Smooth muscle cell (in vitro differentiated cells): Measurements from ENCODE around the gene CDK2. TPM values are rescaled to one million over a fixed set of nuclear protein-coding genes. Genes with fewer than 3 reads are reported as not detected.

ENCODE experiments used
- DNase-seq: peaks from one replicate; lab custom pipeline; 2025; ENCODE audit not compliant: unreplicated experiment; lab: John Stamatoyannopoulos, UW
- H2AFZ ChIP-seq: fragments of 200-600 bp; sonication (generic); 2 replicates; pipeline ENCODE4 v1.6.0; 2016; ENCODE audit warnings: antibody characterized with exemption, low read depth, mild to moderate bottlenecking
- H3F3A ChIP-seq: fragments of 200-600 bp; sonication (generic); 2 replicates; pipeline ENCODE4 v1.6.0; 2017; ENCODE audit warnings: antibody characterized with exemption, low read depth
- H3K27ac ChIP-seq: fragments of 200-600 bp; sonication (generic); 2 replicates; pipeline ENCODE4 v1.5.1; 2016; ENCODE audit warnings: low read depth, mild to moderate bottlenecking
- H3K27me3 ChIP-seq: fragments of 200-600 bp; sonication (generic); 2 replicates; pipeline ENCODE4 v1.6.1; 2016; ENCODE audit warnings: low read depth, mild to moderate bottlenecking
- H3K36me3 ChIP-seq: fragments of 200-600 bp; sonication (generic); 2 replicates; pipeline ENCODE4 v1.5.1; 2016; ENCODE audit warnings: low read depth
- H3K4me1 ChIP-seq: fragments of 200-600 bp; sonication (generic); 2 replicates; pipeline ENCODE4 v1.5.1; 2016; ENCODE audit warnings: low read depth
- H3K4me2 ChIP-seq: fragments of 200-600 bp; sonication (generic); 2 replicates; pipeline ENCODE4 v1.6.0; 2016; ENCODE audit warnings: mild to moderate bottlenecking
- H3K4me3 ChIP-seq: fragments of 200-600 bp; sonication (generic); 2 replicates; pipeline ENCODE4 v1.5.1; 2016; ENCODE audit warnings: mild to moderate bottlenecking
- H3K79me2 ChIP-seq: fragments of 200-600 bp; sonication (generic); 2 replicates; pipeline ENCODE4 v1.6.0; 2016; ENCODE audit warnings: low read depth, mild to moderate bottlenecking
- H3K9ac ChIP-seq: fragments of 200-600 bp; sonication (generic); 2 replicates; pipeline ENCODE4 v1.6.0; 2016; ENCODE audit warnings: low read depth
- H3K9me3 ChIP-seq: fragments of 200-600 bp; sonication (generic); replicated peaks from 2 replicates; pipeline ENCODE4 v1.5.1; 2016; ENCODE audit warnings: low read depth
- H4K20me1 ChIP-seq: fragments of 200-600 bp; sonication (generic); 2 replicates; pipeline ENCODE4 v1.6.0; 2016; ENCODE audit warnings: low read depth
- CTCF ChIP-seq: fragments of 200-600 bp; sonication (generic); IDR thresholded peaks from 2 replicates; pipeline ENCODE4 v1.5.1; 2017; ENCODE audit warnings: borderline replicate concordance, mild to moderate bottlenecking, antibody characterized with exemption; ENCODE audit not compliant: insufficient read depth, poor library complexity, severe bottlenecking
- WGBS: methylation state at CpG from one replicate; pipeline ENCODE4 v1.1.7; 2016; ENCODE audit warnings: low lambda C conversion rate; 5-methylcytosine and 5-hydroxymethylcytosine counted together
- polyA plus RNA-seq: library from polyadenylated mRNA; unstranded; fragments of >200 nt; fragmentation: Nextera tagmentation; extraction: Ambion mirVana; gene quantifications from 2 replicates; pipeline ENCODE4 v1.2.1, GENCODE V29; 2016
- total RNA-seq: library from RNA; depleted of rRNA; stranded (reverse); fragments of >200 nt; gene quantifications from 2 replicates; pipeline ENCODE4 v1.2.3, GENCODE V29; 2014

CDK2 gene
- total and polyA plus RNA-seq, 2 experiments from 2014 or later, result 33.3 to 36.5 TPM

GRCh38 chr12:55973599-55974307 is 7.1 kb downstream of the CDK2 start, which contains the start of gene RAB5B:
Gene RAB5B, plus strand, starts transcription at chr12:55974078. Its CDS starts 12,883 bp downstream, at chr12:55986961.
- H3K79me2 ChIP-seq, result peaks cover 51% of the 10 kb centered on the region
- peaks cover 8% of the 10 kb centered on the region for H3F3A ChIP-seq
- peaks cover 9% of the 10 kb centered on the region for H3K4me1 ChIP-seq
- H3K4me2 ChIP-seq, result peak within 1 kb of the TSS; percentile 95
- peak within 1 kb of the TSS; percentile 82 for H3K4me3 ChIP-seq
- H3K9ac ChIP-seq, result peak within 1 kb of the TSS; percentile 93
- under 1% methylated on average over 39 of the region's 39 CpGs for WGBS
- no peaks in the 10 kb centered on the region for H3K36me3 ChIP-seq
- H4K20me1 ChIP-seq, result peaks cover 28% of the 10 kb centered on the region
- H3K9me3 ChIP-seq, result no peaks in the 10 kb centered on the region
- no peaks in the 10 kb centered on the region for H3K27me3 ChIP-seq
- peak; percentile 97 for DNase-seq
- H3K27ac ChIP-seq, result peak within 1 kb of the TSS; percentile 93
- TF ChIP-seq CTCF, result no peak
- peak within 1 kb of the TSS; percentile 75 for H2AFZ ChIP-seq

- Histone ChIP-seq H3K36me3 (no peaks in the 10 kb centered on the region), H3K4me1 (peaks cover 9% of the 10 kb centered on the region), H3K79me2 (peaks cover 54% of the 10 kb centered on the region), H4K20me1 (peaks cover 34% of the 10 kb centered on the region), H3K27ac (peak overlapping the region; percentile 87), H3K4me3 (peak overlapping the region; percentile 82), H3F3A (peaks cover 8% of the 10 kb centered on the region), H3K27me3 (no peaks in the 10 kb centered on the region), H3K4me2 (peak overlapping the region; percentile 95), H2AFZ (peak overlapping the region; percentile 30), H3K9ac (peak overlapping the region; percentile 93), H3K9me3 (no peaks in the 10 kb centered on the region)
- no peak for DNase-seq
- TF ChIP-seq CTCF, result no peak
- WGBS, result 2% methylated on average over 15 of the region's 15 CpGs
These were observed 7.7 kb downstream of the CDK2 start for GRCh38 chr12:55974308-55974730.

- peaks cover 65% of the 10 kb centered on the region for H4K20me1 ChIP-seq
- H2AFZ ChIP-seq, result no peak overlapping the region
- H3K9ac ChIP-seq, result no peak overlapping the region
- no peak overlapping the region for H3K4me2 ChIP-seq
- no peaks in the 10 kb centered on the region for H3K36me3 ChIP-seq
- H3K4me3 ChIP-seq, result no peak overlapping the region
- no peak for TF ChIP-seq CTCF
- H3K4me1 ChIP-seq, result peaks cover 9% of the 10 kb centered on the region
- WGBS, result 94% methylated on average over 7 of the region's 7 CpGs
- no peaks in the 10 kb centered on the region for H3K27me3 ChIP-seq
- H3F3A ChIP-seq, result peaks cover 4% of the 10 kb centered on the region
- H3K27ac ChIP-seq, result no peak overlapping the region
- no peak for DNase-seq
- no peaks in the 10 kb centered on the region for H3K9me3 ChIP-seq
- H3K79me2 ChIP-seq, result peaks cover 93% of the 10 kb centered on the region
These were observed 11.8 kb downstream of the CDK2 start for GRCh38 chr12:55978393-55978792.
